Cardiac fibroblast (primary cell): ENCODE data around the gene TNFAIP8L3.
A peak's percentile ranks its signal among the peaks of the same experiment; 100 is the strongest.

Source experiments
- DNase-seq, 2 donors: peaks; one replicate each; pipeline versions ENCODE4 v3.0.0 to v3.0.0-alpha.2; 2010; ENCODE audit warnings: low read depth in 2 of 2
- H3K4me3 ChIP-seq, 2 donors: replicated peaks in 1 of 2; 1 replicate in 1 of 2; 2 replicates in 1 of 2; pipeline ENCODE4 v1.5.1; 2011; ENCODE audit warnings: low read depth in 2 of 2, low read length in 2 of 2, mild to moderate bottlenecking in 2 of 2, moderate library complexity in 1 of 2
- TF ChIP-seq, protein P1 (sequence below): IDR thresholded peaks from one replicate; pipeline ENCODE4 v1.5.1; 2011; ENCODE audit warnings: low read depth, mild to moderate bottlenecking, low read length, inconsistent platforms

TNFAIP8L3 gene

DNA sequence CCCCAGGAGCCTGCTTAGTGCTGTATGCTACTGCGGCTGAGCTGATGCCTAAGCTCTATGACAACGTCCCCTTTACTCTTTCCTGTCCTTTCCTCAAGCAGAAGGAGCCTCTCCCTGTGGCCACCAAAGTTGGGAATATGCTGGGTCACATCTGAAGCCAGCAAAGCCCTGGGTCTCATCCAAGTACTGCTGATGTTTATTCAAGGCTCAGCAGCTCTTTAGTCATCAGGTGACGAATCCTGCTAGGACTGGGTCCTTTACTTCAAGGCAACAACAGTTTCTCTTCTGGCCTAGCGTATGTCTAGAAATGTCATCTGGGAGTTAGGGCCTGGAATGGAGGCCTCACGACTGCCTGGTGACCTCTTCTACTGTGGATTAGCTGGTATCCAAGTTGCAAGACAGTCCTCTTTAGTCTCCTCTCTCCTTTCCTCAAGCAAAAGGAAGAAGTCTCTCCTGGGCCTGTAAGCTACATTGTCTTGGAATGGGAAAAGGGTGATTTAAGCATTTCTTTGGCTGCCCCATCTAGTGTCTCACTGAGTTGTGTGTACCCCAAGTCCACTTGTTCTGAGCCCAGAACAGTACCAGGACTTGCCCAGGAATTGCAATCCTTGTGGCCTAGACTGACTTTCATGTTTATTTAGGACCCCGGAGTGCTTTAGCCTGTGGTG is 63.9 kb downstream of the TNFAIP8L3 start:
- TF ChIP-seq, protein P1, sequence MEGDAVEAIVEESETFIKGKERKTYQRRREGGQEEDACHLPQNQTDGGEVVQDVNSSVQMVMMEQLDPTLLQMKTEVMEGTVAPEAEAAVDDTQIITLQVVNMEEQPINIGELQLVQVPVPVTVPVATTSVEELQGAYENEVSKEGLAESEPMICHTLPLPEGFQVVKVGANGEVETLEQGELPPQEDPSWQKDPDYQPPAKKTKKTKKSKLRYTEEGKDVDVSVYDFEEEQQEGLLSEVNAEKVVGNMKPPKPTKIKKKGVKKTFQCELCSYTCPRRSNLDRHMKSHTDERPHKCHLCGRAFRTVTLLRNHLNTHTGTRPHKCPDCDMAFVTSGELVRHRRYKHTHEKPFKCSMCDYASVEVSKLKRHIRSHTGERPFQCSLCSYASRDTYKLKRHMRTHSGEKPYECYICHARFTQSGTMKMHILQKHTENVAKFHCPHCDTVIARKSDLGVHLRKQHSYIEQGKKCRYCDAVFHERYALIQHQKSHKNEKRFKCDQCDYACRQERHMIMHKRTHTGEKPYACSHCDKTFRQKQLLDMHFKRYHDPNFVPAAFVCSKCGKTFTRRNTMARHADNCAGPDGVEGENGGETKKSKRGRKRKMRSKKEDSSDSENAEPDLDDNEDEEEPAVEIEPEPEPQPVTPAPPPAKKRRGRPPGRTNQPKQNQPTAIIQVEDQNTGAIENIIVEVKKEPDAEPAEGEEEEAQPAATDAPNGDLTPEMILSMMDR, result no peak
- peak; percentile 38 to 91 for DNase-seq
- H3K4me3 ChIP-seq, result no peak overlapping the region

DNA sequence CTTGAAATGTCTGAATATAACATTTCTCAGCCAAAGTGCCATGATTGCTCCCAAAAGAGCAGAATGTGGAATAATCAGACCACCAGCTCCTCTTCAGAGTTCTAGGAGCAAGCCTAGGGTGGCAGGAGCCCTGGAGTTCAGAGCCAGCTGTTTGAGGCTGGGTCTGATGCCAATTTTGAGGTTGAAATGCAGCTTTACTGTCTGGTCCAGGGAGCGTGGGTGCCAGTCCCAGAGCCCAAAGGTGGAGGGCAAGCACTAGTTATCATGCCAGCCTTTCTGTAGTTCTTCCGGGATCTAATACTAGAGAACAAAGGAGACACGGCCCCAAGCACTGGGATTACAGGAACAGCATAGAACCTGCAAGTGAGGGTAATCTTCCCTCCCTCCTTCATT is 69.3 kb downstream of the TNFAIP8L3 start:
- DNase-seq, result no peak
- no peak overlapping the region for H3K4me3 ChIP-seq
- TF ChIP-seq, protein P1, result no peak

DNA sequence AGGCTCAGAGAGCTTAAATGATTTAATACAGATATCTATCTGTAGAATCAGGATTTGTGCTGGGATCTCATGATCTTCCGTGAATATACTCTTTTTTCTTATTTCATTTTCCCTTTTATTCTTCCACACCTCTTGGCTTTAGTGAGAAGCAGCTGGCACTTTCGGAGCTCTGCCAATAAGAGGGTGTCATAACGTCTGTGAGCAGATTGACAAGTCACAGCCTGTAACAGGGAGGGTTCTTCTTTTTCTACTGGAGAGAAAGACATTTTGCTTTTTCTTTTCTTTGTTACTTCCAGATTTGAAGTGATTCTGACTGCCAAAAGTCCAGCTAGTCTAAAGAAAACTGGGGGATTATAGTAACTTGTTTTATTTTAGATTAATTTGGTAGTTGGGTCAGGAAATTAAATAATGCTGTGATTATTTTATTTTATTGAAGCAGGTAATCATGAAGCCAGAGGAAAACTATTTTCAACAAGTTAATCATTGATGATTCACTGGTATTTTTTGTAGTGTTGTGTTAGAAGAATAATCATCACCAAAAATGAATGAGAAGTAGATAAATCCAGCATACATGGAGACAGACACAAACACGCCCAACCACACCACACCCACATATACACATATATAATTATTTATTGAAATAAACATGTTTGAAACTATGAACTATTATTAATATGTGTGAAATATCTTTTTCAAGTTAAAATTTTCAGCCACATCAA is 69.8 kb downstream of the TNFAIP8L3 start:
- peak; percentile 19 to 63 for DNase-seq
- no peak overlapping the region for H3K4me3 ChIP-seq
- TF ChIP-seq, protein P1, result no peak

DNA sequence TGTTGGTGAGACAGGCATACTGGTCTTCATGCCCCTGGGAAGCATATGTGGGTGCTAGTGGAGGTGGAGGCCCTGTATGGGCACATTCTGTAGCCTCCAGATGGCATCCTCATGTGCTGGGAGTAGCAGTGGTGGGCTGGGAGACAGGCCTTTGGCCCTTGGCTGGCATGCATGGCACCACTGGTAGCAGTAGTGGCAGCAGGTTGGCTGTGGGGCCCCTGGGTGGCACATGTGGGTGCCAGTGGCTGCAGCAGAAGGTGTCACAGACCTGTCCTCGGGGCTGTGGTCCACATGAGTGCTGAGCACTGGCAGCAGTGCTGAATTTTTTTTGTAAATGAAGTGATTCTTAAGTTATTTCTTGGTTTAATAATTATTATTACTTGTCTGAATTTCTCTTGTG is 71.2 kb downstream of the TNFAIP8L3 start:
- TF ChIP-seq, protein P1, result no peak
- no peak for DNase-seq
- H3K4me3 ChIP-seq, result no peak overlapping the region

DNA sequence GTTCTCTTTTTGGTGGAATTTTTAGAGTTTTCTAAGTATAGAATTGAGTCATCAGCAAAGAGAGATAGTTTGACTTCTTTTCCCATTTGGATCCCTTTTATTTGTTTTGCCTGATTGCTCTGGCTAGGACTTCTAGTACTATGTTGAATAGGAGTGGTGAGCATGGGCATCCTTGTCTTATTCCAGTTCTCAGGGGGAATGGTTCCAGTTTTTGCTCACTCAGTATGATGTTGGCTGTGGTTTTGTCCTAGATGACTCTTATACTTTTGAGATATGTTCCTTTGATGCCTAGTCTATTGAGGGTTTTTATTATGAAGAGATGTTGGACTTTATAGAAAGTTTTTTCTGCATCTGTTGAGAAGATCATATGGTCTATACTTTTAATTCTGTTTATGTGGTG is 72.5 kb downstream of the TNFAIP8L3 start:
- no peak overlapping the region for H3K4me3 ChIP-seq
- TF ChIP-seq, protein P1, result no peak
- DNase-seq, result peak in 1 of 2 donors; percentile 7

DNA sequence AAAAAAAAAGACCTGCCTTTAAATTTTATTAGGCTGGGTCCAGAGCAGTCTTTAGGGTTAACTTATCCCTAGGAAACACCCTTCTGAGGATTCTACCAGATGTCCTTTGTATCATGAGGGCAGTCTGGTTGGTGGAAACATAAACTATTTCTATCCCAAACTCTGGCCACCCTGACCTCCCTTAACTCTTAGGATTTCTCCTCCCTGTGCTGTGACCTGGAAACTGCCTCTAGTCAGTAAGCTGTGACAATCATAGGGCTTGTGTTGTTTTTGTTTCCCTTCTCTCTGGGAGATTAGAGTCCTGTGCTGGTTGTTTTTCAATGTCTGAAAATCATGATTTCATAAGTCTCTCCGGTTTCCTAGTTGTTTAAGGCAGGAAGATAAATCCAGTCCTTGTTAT is 78.1 kb downstream of the TNFAIP8L3 start:
- H3K4me3 ChIP-seq, result no peak overlapping the region
- DNase-seq, result no peak
- TF ChIP-seq, protein P1, result no peak

DNA sequence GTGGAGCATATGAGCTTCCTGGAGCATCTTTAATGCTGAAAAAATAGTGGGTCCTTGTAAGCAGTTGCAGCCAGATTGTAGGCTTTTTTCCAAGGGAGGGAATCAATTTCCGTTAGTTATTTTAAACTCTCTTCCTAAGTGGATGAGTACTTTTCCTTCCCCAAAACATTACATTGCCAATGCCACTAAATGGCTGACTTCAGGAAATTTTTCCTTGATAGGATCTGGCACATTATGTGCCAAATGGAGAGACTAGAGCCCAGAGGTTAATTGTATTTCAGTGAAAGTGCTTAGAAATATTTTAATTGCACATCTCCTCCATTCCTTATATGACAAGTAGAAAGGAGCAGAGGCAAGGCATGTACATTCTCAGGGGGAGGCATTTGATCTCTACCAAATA is 83.5 kb downstream of the TNFAIP8L3 start:
- TF ChIP-seq, protein P1, result no peak
- no peak for DNase-seq
- no peak overlapping the region for H3K4me3 ChIP-seq
